Measurements from ENCODE around the gene MED1. TPM values are rescaled to one million over a fixed set of nuclear protein-coding genes. Genes with fewer than 3 reads are reported as not detected.
"Not testable (repeated sequence)": the region's sequence is repeated elsewhere in the genome, so short reads cannot be mapped to it uniquely, and the experiment has no call there.

Gene MED1
- total RNA-seq, 2 donors from 2014 or later = 9.2 to 9.3 TPM

DNA sequence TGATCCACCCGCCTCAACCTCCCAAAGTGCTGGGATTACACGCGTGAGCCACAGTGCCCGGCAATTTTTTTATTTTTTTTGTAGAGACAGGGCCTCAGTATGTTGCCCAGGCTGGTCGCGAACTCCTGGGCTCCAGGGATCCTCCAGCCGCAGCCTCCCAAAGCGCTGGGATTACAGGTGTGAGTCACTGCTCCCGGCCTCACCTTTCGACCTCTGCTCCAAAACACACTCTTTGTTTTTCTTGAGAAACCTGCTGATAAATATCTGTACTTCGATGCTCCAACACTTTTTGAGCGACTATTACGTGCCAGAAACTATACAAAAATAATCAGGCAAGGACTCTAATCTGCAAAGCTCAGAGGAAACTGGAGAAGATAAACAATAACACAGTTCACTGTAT, 1.0 kb downstream of the MED1 start:
- no peak for ATAC-seq
- Histone ChIP-seq H3K27ac (no peak overlapping the region), H3K4me3 (no peak overlapping the region), H3K27me3 (no peaks in the 10 kb centered on the region), H3K9me3 (no peaks in the 10 kb centered on the region), H3K4me1 (peaks cover 17% of the 10 kb centered on the region), H3K36me3 (replicated peaks in 1 of 2; ENCODE audit: insufficient read depth in 1 of 2, low read depth in 2 of 2) (peaks cover 3 to 9% of the 10 kb centered on the region in 2 donors)
- 77 to 82% methylated on average over 13 of the region's 13 CpGs for WGBS, 2 donors
- DNase-seq = no peak
- intact Hi-C loops (cut with DNase I) = no loop called here
- TF ChIP-seq CTCF (IDR thresholded peaks at IDR 0.05) (no peak), POLR2A (IDR thresholded peaks at IDR 0.05) (no peak)

- ATAC-seq = no peak
- Histone ChIP-seq H3K27ac (no peak overlapping the region), H3K27me3 (no peaks in the 10 kb centered on the region), H3K4me3 (no peak overlapping the region), H3K36me3 (replicated peaks in 1 of 2; ENCODE audit: insufficient read depth in 1 of 2, low read depth in 2 of 2) (peaks cover 8 to 14% of the 10 kb centered on the region in 2 donors), H3K9me3 (no peaks in the 10 kb centered on the region), H3K4me1 (peaks cover 17% of the 10 kb centered on the region)
- 82 to 85% methylated on average over 5 of the region's 5 CpGs for WGBS, 2 donors
- intact Hi-C loops (cut with DNase I) = no loop called here
- no peak for TF ChIP-seq CTCF (IDR thresholded peaks at IDR 0.05)
- no peak for TF ChIP-seq POLR2A (IDR thresholded peaks at IDR 0.05)
- no peak for DNase-seq
Measured at GRCh38 chr17:39447561-39447960, 3.5 kb downstream of the MED1 start.

- Histone ChIP-seq H3K4me1 (no peaks in the 10 kb centered on the region), H3K36me3 (replicated peaks in 1 of 2; ENCODE audit: insufficient read depth in 1 of 2, low read depth in 2 of 2) (peaks cover 14 to 24% of the 10 kb centered on the region in 2 donors), H3K27me3 (no peaks in the 10 kb centered on the region), H3K4me3 (no peak overlapping the region), H3K9me3 (no peaks in the 10 kb centered on the region), H3K27ac (no peak overlapping the region)
- no peak for TF ChIP-seq POLR2A (IDR thresholded peaks at IDR 0.05)
- no peak for TF ChIP-seq CTCF (IDR thresholded peaks at IDR 0.05)
- no peak for DNase-seq
- intact Hi-C loops (cut with DNase I) = no loop called here
- ATAC-seq = no peak
Measured at GRCh38 chr17:39443326-39443725, 7.7 kb downstream of the MED1 start.

DNA sequence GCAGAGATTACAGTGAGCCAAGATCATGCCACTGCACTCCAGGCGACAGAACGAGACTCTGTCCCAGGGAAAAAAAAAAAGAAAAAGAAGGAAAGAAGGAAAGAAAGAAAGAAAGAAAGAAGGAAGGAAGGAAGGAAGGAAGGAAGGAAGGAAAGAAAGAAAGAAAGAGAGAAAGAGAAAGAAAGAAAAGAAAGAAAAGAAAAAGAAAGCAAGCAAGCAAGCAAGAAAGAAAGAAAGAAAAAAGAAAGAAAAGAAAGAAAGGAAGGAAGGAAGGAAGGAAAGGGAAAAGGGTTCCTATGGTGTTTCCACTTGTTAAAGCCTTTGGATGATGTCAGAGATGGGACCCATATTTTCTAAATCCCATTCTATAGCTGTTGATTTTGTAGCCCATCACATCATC, 11.2 kb downstream of the MED1 start:
- H3K27ac ChIP-seq, H3K27me3 ChIP-seq, ATAC-seq, H3K4me1 ChIP-seq, DNase-seq, H3K4me3 ChIP-seq, H3K9me3 ChIP-seq: not testable (repeated sequence)
- H3K36me3 ChIP-seq (replicated peaks in 1 of 2; ENCODE audit: insufficient read depth in 1 of 2, low read depth in 2 of 2) = peaks cover 4 to 28% of the 10 kb centered on the region in 2 donors
- intact Hi-C loops (cut with DNase I) = loop anchor here (10.0 kb wide), 1 partner anchor 55 kb away; no protein-coding TSS in a partner anchor
- 83 to 93% methylated on average over 2 of the region's 2 CpGs for WGBS, 2 donors

GRCh38 chr17:39429600-39429999, 21.5 kb downstream of the MED1 start:
- intact Hi-C loops (cut with DNase I) = no loop called here
- DNase-seq = no peak
- no peak for ATAC-seq
- no peak overlapping the region for H3K27ac ChIP-seq
- no peaks in the 10 kb centered on the region for H3K4me1 ChIP-seq
- WGBS, 2 donors = 97 to 100% methylated on average over 2 to 4 of the region's 4 CpGs
- no peak overlapping the region for H3K4me3 ChIP-seq
- no peaks in the 10 kb centered on the region for H3K27me3 ChIP-seq
- TF ChIP-seq POLR2A (IDR thresholded peaks at IDR 0.05) = no peak
- TF ChIP-seq CTCF (IDR thresholded peaks at IDR 0.05) = no peak
- peaks cover 8 to 31% of the 10 kb centered on the region in 2 donors for H3K36me3 ChIP-seq (replicated peaks in 1 of 2; ENCODE audit: insufficient read depth in 1 of 2, low read depth in 2 of 2)
- H3K9me3 ChIP-seq = no peaks in the 10 kb centered on the region

All from body of pancreas (tissue), 4 donors.